Neuron (in vitro differentiated cells): ENCODE data around the gene KIFC1.
A peak's percentile ranks its signal among the peaks of the same experiment; 100 is the strongest.

ENCODE experiments used
- H2AFZ ChIP-seq: one replicate; pipeline ENCODE4 v1.6.1; 2013; ENCODE audit warnings: low read depth, mild to moderate bottlenecking, inconsistent platforms, low read length, moderate library complexity
- H3K27me3 ChIP-seq: one replicate; pipeline ENCODE4 v1.6.1; 2013; ENCODE audit warnings: low read length; ENCODE audit not compliant: insufficient read depth
- H3K36me3 ChIP-seq: one replicate; pipeline ENCODE4 v1.6.1; 2013; ENCODE audit warnings: low read length; ENCODE audit not compliant: insufficient read depth
- H3K4me1 ChIP-seq: one replicate; pipeline ENCODE4 v1.6.1; 2013; ENCODE audit warnings: low read length; ENCODE audit not compliant: insufficient read depth
- H3K4me3 ChIP-seq: 2 replicates; pipeline ENCODE4 v1.5.1; 2013; ENCODE audit warnings: mild to moderate bottlenecking, low read length, moderate library complexity
- H3K9me3 ChIP-seq: one replicate; pipeline ENCODE4 v1.6.1; 2013; ENCODE audit warnings: low read length

KIFC1 gene

GRCh38 chr6:33407132-33407718 is 15.6 kb downstream of the KIFC1 start:
- Histone ChIP-seq H3K4me3 (no peak overlapping the region), H2AFZ (no peak overlapping the region), H3K36me3 (peaks cover 51% of the 10 kb centered on the region), H3K27me3 (no peaks in the 10 kb centered on the region), H3K4me1 (peaks cover 6% of the 10 kb centered on the region), H3K9me3 (no peaks in the 10 kb centered on the region)

GRCh38 chr6:33410050-33410710 is 18.6 kb downstream of the KIFC1 start:
- no peaks in the 10 kb centered on the region for H3K9me3 ChIP-seq
- peak overlapping the region; percentile 28 for H2AFZ ChIP-seq
- peaks cover 8% of the 10 kb centered on the region for H3K4me1 ChIP-seq
- no peaks in the 10 kb centered on the region for H3K27me3 ChIP-seq
- peak overlapping the region; percentile 78 for H3K4me3 ChIP-seq
- peaks cover 47% of the 10 kb centered on the region for H3K36me3 ChIP-seq

- Histone ChIP-seq H3K4me1 (peaks cover 12% of the 10 kb centered on the region), H3K9me3 (no peaks in the 10 kb centered on the region), H3K36me3 (peaks cover 47% of the 10 kb centered on the region), H3K4me3 (peak within 1 kb of the TSS; percentile 78), H3K27me3 (no peaks in the 10 kb centered on the region), H2AFZ (peak within 1 kb of the TSS; percentile 28)
Measured at GRCh38 chr6:33410711-33411631, 19.3 kb downstream of the KIFC1 start, which contains the start of gene PHF1. PHF1 (plus strand) TSS chr6:33411014; CDS start chr6:33412264, 1,250 bp downstream.

- no peaks in the 10 kb centered on the region for H3K27me3 ChIP-seq
- peak overlapping the region; percentile 78 for H3K4me3 ChIP-seq
- no peak overlapping the region for H2AFZ ChIP-seq
- H3K9me3 ChIP-seq, result no peaks in the 10 kb centered on the region
- H3K4me1 ChIP-seq, result peaks cover 19% of the 10 kb centered on the region
- H3K36me3 ChIP-seq, result peaks cover 42% of the 10 kb centered on the region
Measured at GRCh38 chr6:33411632-33412005, 20.0 kb downstream of the KIFC1 start.

- Histone ChIP-seq H3K4me1 (peaks cover 26% of the 10 kb centered on the region), H3K27me3 (no peaks in the 10 kb centered on the region), H2AFZ (no peak overlapping the region), H3K9me3 (no peaks in the 10 kb centered on the region), H3K4me3 (no peak overlapping the region), H3K36me3 (peaks cover 35% of the 10 kb centered on the region)
Measured at GRCh38 chr6:33412140-33413009, 20.8 kb downstream of the KIFC1 start.

- H3K4me3 ChIP-seq, result no peak overlapping the region
- H3K4me1 ChIP-seq, result peaks cover 28% of the 10 kb centered on the region
- no peaks in the 10 kb centered on the region for H3K9me3 ChIP-seq
- H3K27me3 ChIP-seq, result no peaks in the 10 kb centered on the region
- no peak overlapping the region for H2AFZ ChIP-seq
- H3K36me3 ChIP-seq, result peaks cover 29% of the 10 kb centered on the region
Measured at GRCh38 chr6:33413241-33414120, 21.9 kb downstream of the KIFC1 start.

GRCh38 chr6:33414592-33415271 is 23.1 kb downstream of the KIFC1 start:
- Histone ChIP-seq H3K36me3 (peaks cover 29% of the 10 kb centered on the region), H3K4me3 (no peak overlapping the region), H3K27me3 (no peaks in the 10 kb centered on the region), H2AFZ (no peak overlapping the region), H3K9me3 (no peaks in the 10 kb centered on the region), H3K4me1 (peaks cover 38% of the 10 kb centered on the region)

GRCh38 chr6:33415831-33416230 is 24.2 kb downstream of the KIFC1 start:
- Histone ChIP-seq H3K4me3 (peak overlapping the region; percentile 6), H3K36me3 (peaks cover 29% of the 10 kb centered on the region)

GRCh38 chr6:33416386-33417127 is 24.9 kb downstream of the KIFC1 start:
- Histone ChIP-seq H3K9me3 (no peaks in the 10 kb centered on the region), H3K4me1 (peaks cover 46% of the 10 kb centered on the region), H3K27me3 (no peaks in the 10 kb centered on the region), H3K36me3 (peaks cover 29% of the 10 kb centered on the region), H3K4me3 (peak overlapping the region; percentile 74), H2AFZ (no peak overlapping the region)

More at GRCh38 chr6:33415831-33416230, 24.2 kb downstream of the KIFC1 start:
- H2AFZ ChIP-seq, result no peak overlapping the region
- no peaks in the 10 kb centered on the region for H3K9me3 ChIP-seq
- H3K4me1 ChIP-seq, result peaks cover 39% of the 10 kb centered on the region
- no peaks in the 10 kb centered on the region for H3K27me3 ChIP-seq

GRCh38 chr6:33417128-33417902 is 25.7 kb downstream of the KIFC1 start:
- H3K4me3 ChIP-seq, result peak overlapping the region; percentile 74
- H3K27me3 ChIP-seq, result no peaks in the 10 kb centered on the region
- peaks cover 27% of the 10 kb centered on the region for H3K36me3 ChIP-seq
- peak overlapping the region; percentile 41 for H2AFZ ChIP-seq
- no peaks in the 10 kb centered on the region for H3K9me3 ChIP-seq
- peaks cover 47% of the 10 kb centered on the region for H3K4me1 ChIP-seq
